GM21423 (cell line): Measurements from ENCODE around the gene PDIA3.
A peak's percentile ranks its signal among the peaks of the same experiment; 100 is the strongest.
"Not testable (repeated sequence)": the region's sequence is repeated elsewhere in the genome, so short reads cannot be mapped to it uniquely, and the experiment has no call there.

Experiments
- ATAC-seq: cut with Tn5 transposase; IDR thresholded peaks from one replicate; pipeline ENCODE4 v1.9.1; 2021; ENCODE audit warnings: mild to moderate bottlenecking, moderate library complexity; ENCODE audit not compliant: unreplicated experiment

PDIA3 gene

GRCh38 chr15:43746245-43746902 is at the start of gene PDIA3:
Gene PDIA3, plus strand, starts transcription at chr15:43746438. Its CDS starts 102 bp downstream, at chr15:43746540.
- peak; percentile 78 for ATAC-seq

DNA sequence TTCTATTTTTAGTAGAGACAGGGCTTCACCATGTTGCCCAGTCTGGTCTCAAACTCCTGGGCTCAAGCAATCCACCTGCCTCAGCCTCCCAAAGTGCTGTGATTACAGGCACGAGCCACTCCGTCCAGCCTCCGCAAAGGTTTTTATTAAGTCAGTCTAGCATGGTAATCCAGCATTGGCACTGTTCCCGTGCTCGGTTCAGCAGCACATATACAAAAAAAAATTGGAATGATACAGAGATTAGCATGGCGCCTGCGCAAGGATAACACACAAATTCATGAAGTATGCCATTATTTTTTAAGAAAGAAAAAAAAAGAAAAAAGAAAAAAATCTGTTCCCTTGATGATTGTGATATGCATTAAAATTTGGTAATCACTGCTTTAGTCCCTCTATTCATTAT is 44.1 kb upstream of the PDIA3 start:
- ATAC-seq = no peak

- no peak for ATAC-seq
Measured at GRCh38 chr15:43702701-43703424, 43.4 kb upstream of the PDIA3 start.

DNA sequence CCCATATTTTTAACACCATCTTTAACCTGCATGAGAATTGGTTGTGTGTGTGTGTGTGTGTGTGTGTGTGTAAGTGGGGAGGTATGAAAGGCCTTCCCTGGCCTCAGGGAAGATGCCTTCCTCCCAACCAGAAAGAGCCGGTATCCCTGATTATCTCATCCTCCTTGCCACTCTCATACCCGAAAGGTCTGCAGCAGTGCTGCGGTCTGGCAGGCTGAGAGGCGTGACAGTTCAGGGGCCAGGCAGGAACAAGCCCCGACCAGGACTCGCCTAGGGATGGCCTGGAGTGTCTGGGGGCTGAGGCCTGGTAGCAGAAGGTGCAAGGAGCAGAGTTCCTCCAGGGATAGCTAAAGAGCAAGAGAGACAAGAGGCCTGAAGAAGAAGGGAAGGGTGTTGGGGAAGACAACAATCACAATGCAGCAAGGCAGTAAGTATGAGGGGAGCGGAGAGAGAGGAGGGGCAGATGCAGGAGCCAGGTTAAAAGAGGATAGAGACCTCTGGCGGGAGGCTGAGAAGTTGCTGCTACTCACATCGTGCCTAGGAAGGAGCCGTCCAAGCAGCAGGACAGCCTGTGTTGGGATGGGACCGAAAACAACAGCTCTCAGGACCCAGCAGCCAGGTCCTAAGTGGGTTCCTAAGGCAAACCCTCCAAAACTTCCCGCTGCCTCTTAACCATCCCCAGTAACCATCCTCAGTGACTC is 35.7 kb upstream of the PDIA3 start:
- not testable (repeated sequence) for ATAC-seq

- ATAC-seq = no peak
Measured at GRCh38 chr15:43723151-43723550, 23.1 kb upstream of the PDIA3 start.

DNA sequence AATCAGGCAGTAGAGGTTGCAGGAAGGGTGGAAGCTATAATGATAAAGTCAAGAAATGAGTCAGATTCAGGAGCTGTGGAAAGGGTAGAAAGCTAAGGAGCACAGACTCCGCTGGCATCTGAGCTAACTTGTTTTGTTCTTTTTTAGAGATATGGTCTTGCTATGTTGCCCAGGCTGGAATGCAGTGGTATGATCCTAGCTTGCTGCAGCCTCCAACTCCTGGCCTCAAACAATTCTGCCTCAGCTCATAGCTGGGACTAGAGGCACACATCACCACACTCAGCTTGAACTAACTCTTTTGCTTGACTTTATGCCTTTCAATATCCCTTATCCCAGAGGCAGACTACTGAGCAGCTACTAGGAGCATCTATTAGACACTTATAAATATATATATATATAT is 19.9 kb upstream of the PDIA3 start:
- ATAC-seq = not testable (repeated sequence)

- ATAC-seq = not testable (repeated sequence)
Measured at GRCh38 chr15:43728053-43728725, 18.0 kb upstream of the PDIA3 start.

DNA sequence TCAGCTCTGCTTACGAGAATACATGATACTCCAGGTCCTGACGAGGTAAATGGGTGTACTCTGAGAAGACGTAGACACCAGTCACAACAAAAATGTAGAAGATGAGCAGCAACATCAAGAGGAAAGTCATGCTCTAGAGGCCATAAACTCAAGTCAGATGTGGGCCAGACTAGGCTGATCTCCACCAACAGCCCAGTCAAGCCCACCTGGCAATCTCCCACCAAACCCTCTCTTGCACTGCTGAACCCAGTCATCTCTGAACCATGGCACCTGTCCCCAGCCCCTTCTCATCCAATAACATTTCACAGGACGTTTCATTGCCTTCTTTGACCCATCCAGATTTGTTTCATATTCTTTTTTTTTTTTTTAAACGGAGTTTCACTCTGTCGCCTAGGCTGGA is 10.8 kb upstream of the PDIA3 start:
- ATAC-seq = peak; percentile 35

DNA sequence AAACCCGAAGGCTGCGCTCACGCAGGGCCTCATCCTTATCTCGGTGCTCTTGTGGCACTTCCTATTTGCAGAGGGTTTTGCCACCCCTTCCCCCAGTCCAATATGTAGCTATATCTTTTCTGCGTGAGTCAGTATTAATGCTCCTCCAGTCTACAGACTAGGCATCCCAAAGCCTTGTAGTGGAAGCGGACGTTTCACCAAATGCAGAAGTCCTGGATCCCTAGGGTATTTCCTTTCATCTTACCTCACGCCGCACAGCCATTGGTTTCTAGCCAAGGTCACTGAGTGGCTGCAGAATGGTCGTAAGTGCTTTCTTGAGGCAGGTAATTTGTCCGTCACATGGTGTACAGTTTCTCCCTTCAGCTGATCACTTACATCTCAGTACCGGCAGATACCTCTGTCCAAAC is 668 bp downstream of the PDIA3 start:
- ATAC-seq = peak; percentile 9

DNA sequence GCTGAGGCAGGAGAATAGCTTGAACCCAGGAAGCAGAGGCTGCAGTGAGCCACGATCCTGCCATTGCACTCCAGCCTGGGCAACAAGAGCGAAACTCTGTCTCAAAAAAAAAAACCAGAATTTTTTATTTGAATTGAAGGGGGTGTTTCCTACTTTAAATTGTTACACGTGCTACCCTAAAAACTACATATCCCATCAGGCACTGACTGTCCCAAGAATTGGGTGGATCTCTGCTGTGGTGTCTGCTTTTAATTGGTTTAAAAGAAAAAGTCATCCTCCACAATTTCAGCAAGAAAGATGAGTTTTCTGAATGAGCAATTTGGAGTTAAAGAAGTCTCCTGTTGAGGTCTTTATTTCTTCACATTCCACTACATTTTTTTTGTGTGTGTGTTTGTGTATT is 2.1 kb downstream of the PDIA3 start:
- ATAC-seq = no peak

- peak; percentile 48 for ATAC-seq
Measured at GRCh38 chr15:43749690-43750345, 3.6 kb downstream of the PDIA3 start.

- no peak for ATAC-seq
Measured at GRCh38 chr15:43751885-43752284, 5.6 kb downstream of the PDIA3 start.

GRCh38 chr15:43762824-43763223 is 16.6 kb downstream of the PDIA3 start:
- no peak for ATAC-seq

GRCh38 chr15:43763819-43764446 is 17.7 kb downstream of the PDIA3 start:
- no peak for ATAC-seq

DNA sequence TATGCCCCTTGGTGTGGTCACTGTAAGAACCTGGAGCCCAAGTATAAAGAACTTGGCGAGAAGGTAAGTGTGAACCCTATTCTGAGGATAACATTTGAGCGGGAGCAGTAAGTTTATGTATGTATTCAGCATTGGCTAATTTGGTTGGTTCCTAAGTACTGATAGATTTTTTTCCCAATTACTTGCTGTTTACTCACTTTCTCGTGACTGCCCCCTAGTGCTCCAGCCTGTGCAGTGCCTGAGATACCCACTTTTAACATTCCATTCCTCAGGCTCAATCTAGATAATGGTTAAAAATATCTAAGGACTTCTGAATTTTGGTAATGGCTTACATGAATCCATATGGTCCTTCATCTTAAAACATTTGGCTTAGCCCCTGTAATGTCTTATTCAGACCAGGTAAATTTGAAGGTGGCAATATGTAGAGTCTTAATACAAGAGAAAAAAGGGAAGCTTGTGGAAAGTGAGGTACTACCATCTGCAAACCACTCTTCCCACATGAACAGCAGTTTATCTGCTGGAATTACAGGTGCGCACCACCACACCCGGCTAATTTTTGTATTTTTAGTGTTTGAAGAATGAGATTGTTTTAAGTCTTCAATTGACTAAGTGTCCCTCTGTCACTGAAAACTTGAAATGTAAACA is 23.5 kb downstream of the PDIA3 start:
- ATAC-seq = no peak

DNA sequence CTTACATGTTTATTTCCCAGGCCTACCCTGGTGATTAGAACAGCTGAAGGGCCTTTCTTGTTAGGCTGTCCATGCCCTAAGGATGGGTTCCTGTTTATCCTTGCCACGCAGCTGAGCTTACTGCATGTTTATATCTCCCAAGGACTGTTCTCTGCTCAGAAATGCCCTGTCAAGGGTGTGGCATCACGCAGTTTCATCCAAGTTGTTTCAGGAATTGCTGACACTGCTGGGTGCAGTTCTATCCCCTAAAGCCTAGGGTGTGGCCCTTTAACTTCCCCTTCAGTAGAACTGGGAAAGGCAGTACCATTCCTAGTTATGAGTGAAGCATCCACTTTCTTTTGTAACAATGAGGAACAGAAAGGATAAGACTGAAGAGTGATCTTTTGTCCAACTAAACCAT is 25.6 kb downstream of the PDIA3 start:
- no peak for ATAC-seq

DNA sequence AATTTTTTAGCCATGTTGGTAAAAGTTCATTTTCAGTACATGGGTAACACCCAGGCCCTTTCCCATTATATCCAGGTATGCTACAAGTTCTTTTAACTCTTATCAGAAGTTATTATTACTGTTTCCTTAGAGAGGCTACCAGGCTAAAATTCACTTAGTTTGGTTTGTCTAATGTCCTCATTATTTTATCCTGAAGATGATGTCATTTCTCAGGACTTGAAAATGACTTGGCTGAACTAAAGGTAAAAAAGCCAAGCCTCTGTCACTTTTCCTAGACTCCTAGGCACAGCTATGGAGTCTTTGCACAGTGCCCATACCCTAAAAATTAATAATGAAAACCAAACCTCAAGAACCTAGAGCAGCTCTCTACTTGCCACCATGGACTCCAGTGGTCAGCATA is 26.4 kb downstream of the PDIA3 start:
- ATAC-seq = no peak

DNA sequence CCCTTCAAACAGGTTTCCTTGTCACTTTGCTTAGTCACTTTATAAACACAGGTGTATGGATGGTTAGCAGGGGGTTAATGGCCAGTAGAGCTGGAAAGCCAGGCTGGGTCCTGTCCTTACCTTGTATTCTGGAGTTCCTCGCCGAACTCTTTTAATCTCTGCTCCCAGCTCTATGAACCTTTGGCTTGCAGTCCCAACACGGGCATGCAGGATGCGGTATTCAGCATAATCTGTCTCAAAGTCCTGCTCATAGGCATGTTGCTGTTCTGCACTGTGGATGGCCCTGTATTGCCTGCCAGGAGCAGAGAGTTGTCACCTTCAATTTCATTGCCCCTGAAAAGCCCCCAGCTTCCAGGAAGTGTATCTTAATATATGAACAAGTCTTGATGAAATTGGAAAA is 27.8 kb downstream of the PDIA3 start:
- no peak for ATAC-seq

- ATAC-seq = no peak
Measured at GRCh38 chr15:43775411-43775965, 29.2 kb downstream of the PDIA3 start.
